OCI-LY1 (cell line): ENCODE data around the gene AFMID.

Source experiments
- H2AFZ ChIP-seq: fragments of 200-600 bp; sonication (generic), shearing (Covaris generic); 2 replicates; pipeline ENCODE4 v1.6.0; 2014; ENCODE audit warnings: antibody characterized with exemption, mild to moderate bottlenecking, low read length
- H3F3A ChIP-seq: fragments of 200-600 bp; sonication (generic), shearing (Covaris generic); 2 replicates; pipeline ENCODE4 v1.6.0; 2014; ENCODE audit warnings: mild to moderate bottlenecking, antibody characterized with exemption, low read length, moderate library complexity; ENCODE audit not compliant: insufficient read depth
- H3K27ac ChIP-seq: fragments of 200-600 bp; sonication (generic); 2 replicates; pipeline ENCODE4 v1.5.1; 2014; ENCODE audit warnings: low read length, mixed run types, mild to moderate bottlenecking, low read depth; ENCODE audit not compliant: poor library complexity, severe bottlenecking
- H3K27me3 ChIP-seq: fragments of 200-600 bp; sonication (generic); 2 replicates; pipeline ENCODE4 v1.6.0; 2014; ENCODE audit warnings: antibody characterized with exemption, mild to moderate bottlenecking, low read length, moderate library complexity; ENCODE audit not compliant: insufficient read depth
- H3K36me3 ChIP-seq: fragments of 200-600 bp; sonication (generic); 2 replicates; pipeline ENCODE4 v1.6.1; 2014; ENCODE audit warnings: mild to moderate bottlenecking, antibody characterized with exemption, low read length, moderate library complexity, mixed read lengths; ENCODE audit not compliant: insufficient read depth
- H3K4me1 ChIP-seq: fragments of 200-600 bp; sonication (generic); 2 replicates; pipeline ENCODE4 v1.5.1; 2014; ENCODE audit warnings: mild to moderate bottlenecking, low read length, moderate library complexity; ENCODE audit not compliant: insufficient read depth, severe bottlenecking
- H3K4me2 ChIP-seq: fragments of 200-600 bp; sonication (generic), shearing (Covaris generic); 2 replicates; pipeline ENCODE4 v1.6.1; 2014; ENCODE audit warnings: low read length
- H3K4me3 ChIP-seq: fragments of 200-600 bp; sonication (generic); 2 replicates; pipeline ENCODE4 v1.5.1; 2014; ENCODE audit warnings: low read length, low read depth, mild to moderate bottlenecking, mixed read lengths; ENCODE audit not compliant: poor library complexity, severe bottlenecking
- H3K79me2 ChIP-seq: fragments of 200-600 bp; shearing (Covaris generic); 2 replicates; pipeline ENCODE4 v1.6.1; 2016; ENCODE audit warnings: mixed run types, low read length, mixed read lengths; ENCODE audit not compliant: insufficient read depth
- H3K9ac ChIP-seq: fragments of 200-600 bp; sonication (generic), shearing (Covaris generic); 2 replicates; pipeline ENCODE4 v1.6.1; 2014; ENCODE audit warnings: mild to moderate bottlenecking, low read length, mixed read lengths
- H3K9me2 ChIP-seq: fragments of 200-600 bp; sonication (generic), shearing (Covaris generic); 2 replicates; pipeline ENCODE4 v1.6.1; 2014; ENCODE audit warnings: low read depth, mild to moderate bottlenecking, low read length, mixed read lengths
- H3K9me3 ChIP-seq: fragments of 200-600 bp; shearing (Covaris generic); 2 replicates; pipeline ENCODE4 v1.6.1; 2014; ENCODE audit warnings: low read length, mixed read lengths
- H4K20me1 ChIP-seq: fragments of 200-600 bp; sonication (generic), shearing (Covaris generic); 2 replicates; pipeline ENCODE4 v1.6.0; 2016; ENCODE audit warnings: mild to moderate bottlenecking, low read length; ENCODE audit not compliant: insufficient read depth
- CTCF ChIP-seq: fragments of 200-600 bp; sonication (generic), shearing (Covaris generic); IDR thresholded peaks from 2 replicates; pipeline ENCODE4 v1.5.1; 2017; ENCODE audit warnings: mild to moderate bottlenecking, antibody characterized with exemption, low read length, moderate library complexity, mixed read lengths
- EZH2 ChIP-seq: fragments of 200-600 bp; sonication (generic), shearing (Covaris generic); IDR thresholded peaks from 2 replicates; pipeline ENCODE4 v1.8.0; 2017; ENCODE audit warnings: borderline replicate concordance, mixed run types, mild to moderate bottlenecking, antibody characterized with exemption, low read length, moderate library complexity, mixed read lengths

Gene AFMID

GRCh38 chr17:78253946-78254672, 66.9 kb downstream of the AFMID start:
- TF ChIP-seq EZH2, result no peak
- no peak for TF ChIP-seq CTCF
- peak overlapping the region; percentile 66 for H3K4me2 ChIP-seq
- H3K27ac ChIP-seq, result peak overlapping the region; percentile 31
- H3K9me2 ChIP-seq, result no peaks in the 10 kb centered on the region
- peaks cover 40% of the 10 kb centered on the region for H3K4me1 ChIP-seq
- H3K9me3 ChIP-seq, result no peaks in the 10 kb centered on the region
- peak overlapping the region; percentile 71 for H3K4me3 ChIP-seq
- H3K27me3 ChIP-seq, result peaks cover 12% of the 10 kb centered on the region; the same call in 1 of the 2 replicates
- no peaks in the 10 kb centered on the region for H3K36me3 ChIP-seq
- H4K20me1 ChIP-seq, result no peaks in the 10 kb centered on the region
- H3F3A ChIP-seq, result no peaks in the 10 kb centered on the region
- H2AFZ ChIP-seq, result 0 out of 2 replicates have a peak overlapping the region, but pooled peaks have one; percentile 15
- no peaks in the 10 kb centered on the region for H3K79me2 ChIP-seq
- H3K9ac ChIP-seq, result peak overlapping the region; percentile 70

- no peaks in the 10 kb centered on the region for H3K36me3 ChIP-seq
- no peaks in the 10 kb centered on the region for H3F3A ChIP-seq
- H3K9me3 ChIP-seq, result no peaks in the 10 kb centered on the region
- H3K4me3 ChIP-seq, result no peak overlapping the region
- H3K9me2 ChIP-seq, result no peaks in the 10 kb centered on the region
- no peak overlapping the region for H3K9ac ChIP-seq
- no peaks in the 10 kb centered on the region for H4K20me1 ChIP-seq
- no peaks in the 10 kb centered on the region for H3K79me2 ChIP-seq
- H3K27me3 ChIP-seq, result peaks cover 12% of the 10 kb centered on the region; the same call in 1 of the 2 replicates
- no peak overlapping the region for H2AFZ ChIP-seq
- no peak overlapping the region for H3K4me2 ChIP-seq
- H3K4me1 ChIP-seq, result peaks cover 37% of the 10 kb centered on the region
- H3K27ac ChIP-seq, result no peak overlapping the region
- TF ChIP-seq EZH2 (no peak), CTCF (no peak)
Observed at GRCh38 chr17:78255029-78255656, 68.0 kb downstream of the AFMID start.

- no peaks in the 10 kb centered on the region for H4K20me1 ChIP-seq
- no peak overlapping the region for H3K27ac ChIP-seq
- no peak overlapping the region for H3K9ac ChIP-seq
- H3K4me2 ChIP-seq, result no peak overlapping the region
- no peak for TF ChIP-seq EZH2
- no peak for TF ChIP-seq CTCF
- H3K9me2 ChIP-seq, result no peaks in the 10 kb centered on the region
- peaks cover 29% of the 10 kb centered on the region for H3K4me1 ChIP-seq
- no peak overlapping the region for H2AFZ ChIP-seq
- H3F3A ChIP-seq, result no peaks in the 10 kb centered on the region
- H3K79me2 ChIP-seq, result no peaks in the 10 kb centered on the region
- H3K36me3 ChIP-seq, result no peaks in the 10 kb centered on the region
- peaks cover 12% of the 10 kb centered on the region; the same call in 1 of the 2 replicates for H3K27me3 ChIP-seq
- no peak overlapping the region for H3K4me3 ChIP-seq
- no peaks in the 10 kb centered on the region for H3K9me3 ChIP-seq
Observed at GRCh38 chr17:78255953-78256706, 69.0 kb downstream of the AFMID start.
